ENCODE results near the gene BRWD1.
"Not testable (repeated sequence)": the region's sequence is repeated elsewhere in the genome, so short reads cannot be mapped to it uniquely, and the experiment has no call there.

BRWD1 gene

DNA sequence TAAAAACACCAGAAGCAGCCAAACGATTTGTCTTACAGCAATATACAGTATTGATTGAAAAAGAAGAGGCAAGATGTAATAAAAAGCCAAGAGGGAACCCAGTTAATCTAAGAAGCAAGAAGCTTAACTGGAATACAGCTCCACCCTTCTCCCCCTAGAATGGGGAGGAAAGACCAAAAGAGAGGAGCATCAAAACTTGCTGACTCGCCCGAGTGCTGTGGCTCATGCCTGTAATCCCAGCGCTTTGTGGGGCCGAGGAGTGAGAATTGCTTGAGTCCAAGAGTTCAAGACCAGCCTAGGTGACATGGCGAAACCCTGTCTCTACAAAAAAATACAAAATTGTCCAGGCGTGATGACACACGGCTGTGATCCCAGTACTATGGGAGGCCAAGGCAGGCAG, 32.2 kb downstream of the BRWD1 start:
- DNase-seq: no peak

GRCh38 chr21:39269620-39270019, 43.8 kb downstream of the BRWD1 start:
- DNase-seq: no peak

- DNase-seq: no peak
Measured at GRCh38 chr21:39265603-39266002, 47.8 kb downstream of the BRWD1 start.

- DNase-seq: no peak
Measured at GRCh38 chr21:39263372-39263771, 50.1 kb downstream of the BRWD1 start.

GRCh38 chr21:39258207-39258606, 55.2 kb downstream of the BRWD1 start:
- no peak for DNase-seq

DNA sequence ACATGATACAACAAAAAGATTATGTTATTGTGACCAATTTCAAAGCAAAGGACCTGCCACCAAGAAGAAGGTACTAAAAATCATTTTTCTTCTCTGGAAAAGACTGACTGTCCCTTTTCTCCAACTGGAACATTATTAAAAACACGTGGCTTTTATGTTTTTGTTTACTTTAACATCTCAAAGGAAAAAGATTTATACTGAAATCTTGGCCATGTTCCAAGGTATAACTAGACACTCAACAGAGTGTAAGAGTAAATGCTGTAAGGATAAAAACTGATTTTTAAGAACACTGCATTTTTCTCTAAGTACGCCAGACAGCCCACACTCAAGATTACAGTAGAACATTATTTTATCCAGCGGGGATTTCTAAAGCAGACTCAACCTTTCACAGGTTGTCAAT, 62.1 kb downstream of the BRWD1 start:
- DNase-seq: no peak

DNA sequence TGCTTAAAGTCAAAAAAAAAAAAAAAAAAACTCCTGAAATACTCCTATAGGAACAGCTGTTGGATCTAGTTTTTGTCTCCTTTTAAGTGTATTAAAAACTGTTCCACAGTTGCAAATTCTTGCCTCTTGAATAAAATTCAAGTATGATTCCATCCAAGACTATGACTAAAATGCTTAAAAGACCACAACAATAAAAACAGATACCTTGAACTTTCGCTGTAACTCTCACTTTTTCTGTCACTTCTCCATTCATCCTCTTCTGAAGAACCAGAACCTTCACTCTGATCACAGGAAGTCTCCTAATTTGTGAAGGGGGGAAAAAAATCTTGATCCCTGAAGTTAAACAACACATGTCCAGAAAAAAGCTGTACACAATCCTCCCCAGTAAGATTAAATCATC, 75.2 kb downstream of the BRWD1 start:
- DNase-seq: no peak

DNA sequence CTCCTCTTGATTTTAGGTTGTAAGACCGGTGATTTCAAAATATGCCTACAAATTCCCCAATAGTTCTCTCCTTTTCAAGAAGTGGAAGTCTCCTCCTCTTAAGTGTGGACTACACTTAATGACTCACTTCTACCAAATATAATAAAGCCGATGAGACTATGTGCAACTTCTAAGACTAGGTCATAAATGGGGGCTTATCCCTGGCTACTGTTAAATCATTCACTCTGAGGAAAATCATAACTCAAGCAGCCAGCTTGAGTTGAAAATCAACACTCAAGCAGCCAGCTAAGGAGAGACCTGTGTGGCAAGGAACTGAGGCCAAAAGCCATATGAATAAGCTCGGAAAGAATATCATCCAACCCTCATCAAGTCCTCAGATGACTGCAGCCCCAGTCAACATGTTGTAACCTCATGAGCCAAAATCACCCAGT, 80.6 kb downstream of the BRWD1 start:
- DNase-seq: no peak

DNA sequence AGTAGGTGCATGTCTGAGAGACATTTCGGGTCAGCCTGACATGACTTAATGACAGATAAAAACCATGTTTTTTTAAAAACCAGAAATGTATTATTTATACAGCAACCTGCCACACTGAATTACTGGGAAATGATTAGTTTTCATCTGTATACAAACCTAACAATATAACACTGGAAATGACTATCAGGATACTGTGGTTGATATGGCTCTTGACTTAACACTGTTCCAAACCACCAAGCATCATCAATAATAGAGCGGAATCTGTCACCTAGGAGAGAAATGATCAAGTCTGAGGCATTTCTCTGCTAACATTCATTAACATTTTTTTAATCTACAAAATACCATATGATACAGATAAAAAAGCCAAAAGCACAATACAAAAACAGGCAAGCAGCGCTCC, 88.5 kb downstream of the BRWD1 start:
- DNase-seq: peak; percentile 19

- DNase-seq: no peak
Measured at GRCh38 chr21:39221997-39222486, 91.4 kb downstream of the BRWD1 start.

- no peak for DNase-seq
Measured at GRCh38 chr21:39221282-39221996, 92.0 kb downstream of the BRWD1 start.

- not testable (repeated sequence) for DNase-seq
Measured at GRCh38 chr21:39220875-39221274, 92.6 kb downstream of the BRWD1 start.

- no peak for DNase-seq
Measured at GRCh38 chr21:39220150-39220549, 93.3 kb downstream of the BRWD1 start.

DNA sequence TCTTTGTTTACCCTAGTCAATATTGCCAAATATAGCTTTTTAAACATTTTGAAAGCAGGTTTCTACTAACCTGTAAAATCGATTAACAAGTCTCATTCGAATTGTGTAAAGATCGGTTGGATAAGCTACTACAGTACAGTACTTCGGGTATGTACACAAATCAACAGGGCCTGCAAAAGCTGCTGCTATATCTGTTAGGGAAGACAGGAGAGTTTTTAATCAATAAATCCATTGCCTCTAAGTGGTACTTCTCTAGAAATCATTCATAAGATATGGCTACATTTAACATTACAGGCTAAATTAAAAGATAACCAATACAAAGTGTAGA, 95.4 kb downstream of the BRWD1 start:
- no peak for DNase-seq

- no peak for DNase-seq
Measured at GRCh38 chr21:39217356-39218081, 95.9 kb downstream of the BRWD1 start.

DNA sequence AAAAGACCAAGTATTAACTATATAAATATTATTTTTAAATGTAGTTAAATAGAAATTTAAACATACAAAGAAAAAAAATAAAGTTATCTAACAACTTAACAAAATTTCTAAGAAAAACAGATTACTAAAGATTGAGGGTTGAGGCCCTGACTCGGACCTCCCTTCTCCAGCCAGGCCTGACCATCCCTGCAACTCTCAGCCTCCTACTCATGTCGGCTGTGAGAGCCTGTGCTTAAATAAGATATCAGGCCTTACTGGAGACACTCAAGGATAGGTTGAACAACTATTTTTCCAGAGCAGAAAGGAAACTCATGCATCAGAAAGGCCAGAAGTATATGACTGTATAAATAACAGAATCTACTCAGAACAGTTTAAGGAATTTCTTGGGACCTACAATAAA, 97.1 kb downstream of the BRWD1 start:
- no peak for DNase-seq

GRCh38 chr21:39215078-39215477, 98.4 kb downstream of the BRWD1 start:
- no peak for DNase-seq

DNA sequence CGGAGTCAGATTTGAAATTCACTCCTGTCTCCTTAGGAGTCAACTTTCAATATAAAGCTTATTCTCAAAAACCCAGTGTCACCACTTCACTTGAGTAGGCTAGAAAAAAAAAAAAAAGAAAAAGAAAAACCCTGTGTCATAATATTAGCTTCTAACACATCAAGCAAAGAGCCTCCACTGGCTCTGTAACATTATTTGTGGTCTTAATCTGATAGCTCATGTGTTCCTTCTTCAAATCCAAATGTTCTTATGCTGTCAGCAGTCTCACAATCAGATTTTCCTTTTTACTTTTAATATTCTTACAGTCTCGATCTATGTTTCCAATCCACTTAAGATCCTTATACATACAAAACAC, 104.1 kb downstream of the BRWD1 start:
- no peak for DNase-seq

DNA sequence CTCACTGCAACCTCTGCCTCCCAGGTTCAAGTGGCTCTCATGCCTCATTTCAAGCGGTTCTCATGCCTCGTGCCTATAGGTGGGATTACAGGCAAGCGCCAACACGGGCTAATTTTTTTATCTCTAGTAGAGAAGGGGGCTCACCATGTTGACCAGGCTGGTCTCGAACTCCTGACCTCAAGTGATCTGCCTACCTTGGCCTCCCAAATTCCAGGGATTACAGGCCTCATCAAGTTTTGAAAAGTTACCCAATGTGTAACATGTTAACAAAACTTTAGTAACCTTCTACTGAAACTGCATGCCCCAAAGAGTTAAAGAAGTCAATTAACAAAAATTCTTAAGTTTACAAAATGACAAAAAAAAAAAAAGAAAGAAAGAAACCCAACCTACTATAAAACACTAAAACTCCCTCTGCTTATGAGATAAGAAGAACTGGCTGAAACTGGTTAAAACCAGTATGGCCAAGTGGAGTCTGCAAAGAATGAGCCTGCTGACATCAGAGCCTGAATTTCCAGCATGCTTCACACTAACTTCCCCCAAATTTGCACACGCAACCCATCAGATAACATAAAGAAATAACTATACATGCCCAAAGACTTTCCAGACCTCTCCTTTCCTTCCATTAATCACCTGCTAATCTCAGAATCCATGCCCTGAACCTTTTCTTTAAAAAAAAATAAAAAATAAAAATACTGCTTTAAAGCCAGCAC, 104.7 kb downstream of the BRWD1 start:
- DNase-seq: no peak

GRCh38 chr21:39204134-39204533, 109.3 kb downstream of the BRWD1 start:
- no peak for DNase-seq

- no peak for DNase-seq
Measured at GRCh38 chr21:39198800-39199199, 114.6 kb downstream of the BRWD1 start.

GRCh38 chr21:39197448-39198233, 115.8 kb downstream of the BRWD1 start:
- no peak for DNase-seq

GRCh38 chr21:39196838-39197237, 116.6 kb downstream of the BRWD1 start:
- DNase-seq: no peak
